ENCODE measurements around the gene ERF.
A peak's percentile ranks its signal among the peaks of the same experiment; 100 is the strongest.

Gene ERF

GRCh38 chr19:42254850-42255765, at the start of gene ERF:
ERF (minus strand) TSS chr19:42255128; CDS start chr19:42254999, 129 bp downstream.
- peak; percentile 88 for DNase-seq (ENCODE audit: low read depth)

GRCh38 chr19:42303876-42304275, 48.9 kb upstream of the ERF start:
- DNase-seq (ENCODE audit: low read depth): no peak

GRCh38 chr19:42303101-42303464, 48.2 kb upstream of the ERF start:
- DNase-seq (ENCODE audit: low read depth): no peak

- DNase-seq (ENCODE audit: low read depth): no peak
Measured at GRCh38 chr19:42301646-42302203, 46.8 kb upstream of the ERF start, which contains the start of gene PRR19. PRR19 (plus strand) TSS chr19:42302132; CDS start chr19:42309585, 7,453 bp downstream.

- no peak for DNase-seq (ENCODE audit: low read depth)
Measured at GRCh38 chr19:42297039-42297438, 42.1 kb upstream of the ERF start.

GRCh38 chr19:42295831-42296525, 41.0 kb upstream of the ERF start:
- peak; percentile 83 for DNase-seq (ENCODE audit: low read depth)

GRCh38 chr19:42295342-42295741, 40.4 kb upstream of the ERF start:
- DNase-seq (ENCODE audit: low read depth): no peak

GRCh38 chr19:42294471-42295137, 39.7 kb upstream of the ERF start:
- DNase-seq (ENCODE audit: low read depth): no peak

GRCh38 chr19:42293948-42294347, 39.0 kb upstream of the ERF start:
- DNase-seq (ENCODE audit: low read depth): no peak

- no peak for DNase-seq (ENCODE audit: low read depth)
Measured at GRCh38 chr19:42293540-42293939, 38.6 kb upstream of the ERF start.

GRCh38 chr19:42292963-42293362, 38.0 kb upstream of the ERF start:
- no peak for DNase-seq (ENCODE audit: low read depth)

GRCh38 chr19:42292042-42292960, 37.4 kb upstream of the ERF start:
- no peak for DNase-seq (ENCODE audit: low read depth)

GRCh38 chr19:42291435-42291810, 36.5 kb upstream of the ERF start:
- no peak for DNase-seq (ENCODE audit: low read depth)

GRCh38 chr19:42290523-42291434, 35.9 kb upstream of the ERF start:
- DNase-seq (ENCODE audit: low read depth): no peak

- no peak for DNase-seq (ENCODE audit: low read depth)
Measured at GRCh38 chr19:42290136-42290522, 35.2 kb upstream of the ERF start.

GRCh38 chr19:42289556-42290041, 34.7 kb upstream of the ERF start:
- no peak for DNase-seq (ENCODE audit: low read depth)

GRCh38 chr19:42288881-42289555, 34.1 kb upstream of the ERF start:
- DNase-seq (ENCODE audit: low read depth): no peak

GRCh38 chr19:42288387-42288786, 33.5 kb upstream of the ERF start:
- DNase-seq (ENCODE audit: low read depth): no peak

GRCh38 chr19:42287827-42288107, 32.8 kb upstream of the ERF start:
- no peak for DNase-seq (ENCODE audit: low read depth)
